Smooth muscle cell (in vitro differentiated cells): ENCODE results near the gene CHCHD2. TPM values are rescaled to one million over a fixed set of nuclear protein-coding genes. Genes with fewer than 3 reads are reported as not detected.
A peak's percentile ranks its signal among the peaks of the same experiment; 100 is the strongest.

Experiments
- polyA plus RNA-seq: library from polyadenylated mRNA; unstranded; fragments of >200 nt; fragmentation: Nextera tagmentation; extraction: Ambion mirVana; gene quantifications from 2 replicates; pipeline ENCODE4 v1.2.1, GENCODE V29; 2016
- small RNA-seq: library from RNA; depleted of rRNA; stranded (forward); fragments of <200 nt; gene quantifications from one replicate; pipeline ENCODE3, GENCODE V24; 2014
- total RNA-seq: library from RNA; depleted of rRNA; stranded (reverse); fragments of >200 nt; gene quantifications from 2 replicates; pipeline ENCODE4 v1.2.3, GENCODE V29; 2014

CHCHD2 gene
- total and polyA plus RNA-seq, 2 experiments from 2014 or later = 142 to 146 TPM

Small RNAs within 50 kb of the gene (small RNA-seq; reads per million reads assigned to genes)
- gene SNORA15 = 0.21 reads per million
- gene SNORA22B = 0.39 reads per million, percentile 12 among the genes with 10 or more reads in this experiment

Other genes starting within 250 kb of the CHCHD2 start
- not detected in 2 replicates for gene SEPTIN14, start 243.7 kb downstream of the CHCHD2 start, total RNA-seq
- not detected in 2 replicates for gene SEPTIN14, start 243.7 kb downstream of the CHCHD2 start, polyA plus RNA-seq
- 2.1 and 3.2 TPM in 2 replicates for gene ZNF713, start 219.0 kb downstream of the CHCHD2 start, total RNA-seq
- gene ZNF713, start 219.0 kb downstream of the CHCHD2 start, polyA plus RNA-seq = 1.6 and 2.4 TPM in 2 replicates
- gene MRPS17, start 154.6 kb downstream of the CHCHD2 start, total RNA-seq = 7.0 and 7.5 TPM in 2 replicates
- 16.8 and 17.6 TPM in 2 replicates for gene MRPS17, start 154.6 kb downstream of the CHCHD2 start, polyA plus RNA-seq
- 41.2 and 77.4 TPM in 2 replicates for gene NIPSNAP2, start 141.9 kb downstream of the CHCHD2 start, total RNA-seq
- 44.7 and 50.5 TPM in 2 replicates for gene NIPSNAP2, start 141.9 kb downstream of the CHCHD2 start, polyA plus RNA-seq
- 31.2 and 41.5 TPM in 2 replicates for gene PSPH, start 55.0 kb downstream of the CHCHD2 start, total RNA-seq
- gene PSPH, start 55.0 kb downstream of the CHCHD2 start, polyA plus RNA-seq = 14.8 and 17.2 TPM in 2 replicates
- 130 and 157 TPM in 2 replicates for gene CCT6A, start 54.7 kb downstream of the CHCHD2 start, total RNA-seq
- 97.7 and 117 TPM in 2 replicates for gene CCT6A, start 54.7 kb downstream of the CHCHD2 start, polyA plus RNA-seq
- gene SUMF2, start 42.2 kb downstream of the CHCHD2 start, total RNA-seq = 62.2 and 87.2 TPM in 2 replicates
- 121 and 123 TPM in 2 replicates for gene SUMF2, start 42.2 kb downstream of the CHCHD2 start, polyA plus RNA-seq
- gene PHKG1, start 13.5 kb downstream of the CHCHD2 start, total RNA-seq = 0.81 TPM in 1 of 2 replicates, not detected in the other
- 0.26 and 0.33 TPM in 2 replicates for gene PHKG1, start 13.5 kb downstream of the CHCHD2 start, polyA plus RNA-seq
- gene NUPR2, start 9.9 kb upstream of the CHCHD2 start, total RNA-seq = not detected in 2 replicates
- not detected in 2 replicates for gene NUPR2, start 9.9 kb upstream of the CHCHD2 start, polyA plus RNA-seq